K562 (cell line): ENCODE results near the gene C11orf98. TPM values are rescaled to one million over a fixed set of nuclear protein-coding genes. Genes with fewer than 3 reads are reported as not detected.

Source experiments
- BRCA1 ChIP-seq, 2 experiments: fragments of 450-650 bp in 1 of 2; sonication (generic) in 1 of 2; formaldehyde crosslinking in 1 of 2; IDR thresholded peaks; 2 replicates each; pipeline versions ENCODE4 v1.5.0 to v1.6.1; 2017 to 2020; ENCODE audit warnings: mild to moderate bottlenecking in 1 of 2, missing genetic modification reagents in 1 of 2
- CXXC5 ChIP-seq: fragments of 250-450 bp; sonication (Bioruptor Pico); IDR thresholded peaks from 2 replicates; pipeline ENCODE4 v1.8.0; 2022; ENCODE audit warnings: inconsistent platforms, mild to moderate bottlenecking, moderate library complexity
- ESRRA ChIP-seq: fragments of 450-650 bp; IDR thresholded peaks from 2 replicates; pipeline ENCODE4 v1.6.1; 2014; ENCODE audit warnings: low read depth, mild to moderate bottlenecking, moderate library complexity, borderline replicate concordance
- IFI16 ChIP-seq: fragments of 250-450 bp; sonication (Bioruptor Pico); IDR thresholded peaks from 2 replicates; pipeline ENCODE4 v2.1.2; 2022; ENCODE audit warnings: mild to moderate bottlenecking, inconsistent platforms
- MEIS2 ChIP-seq: fragments of 450-650 bp; IDR thresholded peaks from 2 replicates; pipeline ENCODE4 v1.6.1; 2014; ENCODE audit warnings: mild to moderate bottlenecking; ENCODE audit not compliant: partially characterized antibody
- PHB ChIP-seq: fragments of 250-450 bp; sonication (Bioruptor Pico); IDR thresholded peaks from 2 replicates; pipeline ENCODE4 v1.5.0; 2021
- SAFB ChIP-seq: fragments of 200-400 bp; formaldehyde crosslinking; IDR thresholded peaks from 2 replicates; pipeline ENCODE4 v1.6.1; 2017; ENCODE audit warnings: low read depth, low read length, borderline replicate concordance
- SMAD3 ChIP-seq: fragments of 450-650 bp; formaldehyde crosslinking; conservative IDR thresholded peaks from 2 replicates; pipeline ENCODE4 v1.4.0; 2020; ENCODE audit warnings: mild to moderate bottlenecking
- TARDBP ChIP-seq: fragments of 450-650 bp; IDR thresholded peaks from 2 replicates; pipeline ENCODE4 v1.6.1; 2016
- TCF7L2 ChIP-seq: fragments of 150-350 bp; IDR thresholded peaks from 2 replicates; pipeline ENCODE4 v1.6.1; 2016; ENCODE audit warnings: low read depth, mild to moderate bottlenecking, low read length, moderate library complexity
- TFAP4 ChIP-seq: sonication (generic); formaldehyde crosslinking; IDR thresholded peaks from 2 replicates; pipeline ENCODE4 v1.8.0; 2022; ENCODE audit warnings: missing genetic modification reagents, mild to moderate bottlenecking, moderate library complexity, borderline replicate concordance
- ZNF143 ChIP-seq: sonication (generic); formaldehyde crosslinking; IDR thresholded peaks from 2 replicates; pipeline ENCODE4 v1.9.0; 2022; ENCODE audit warnings: mild to moderate bottlenecking, missing genetic modification reagents
- ZNF407 ChIP-seq: fragments of 450-650 bp; IDR thresholded peaks from 2 replicates; pipeline ENCODE4 v1.6.1; 2016; ENCODE audit warnings: low read depth
- polyA plus RNA-seq, 8 experiments: library from polyadenylated mRNA; depleted of rRNA in 4 of 8; stranded (reverse) in 5 of 8; unstranded in 3 of 8; fragments of >200 nt; fragmentation: Nextera tagmentation in 2 of 8; fragmentation: Illumina TruSeq in 1 of 8; extraction: Ambion mirVana in 2 of 8; extraction: Trizol in 1 of 8; gene quantifications; 2 replicates each; pipeline versions ENCODE4 v1.2.1 to v1.2.3, GENCODE V29; 2011 to 2014; ENCODE audit warnings: inconsistent platforms in 1 of 8, missing spikeins in 1 of 8
- total RNA-seq, 7 experiments: library from RNA; depleted of rRNA in 6 of 7; stranded (reverse); fragments of >200 nt in 6 of 7; fragmentation: Illumina TruSeq in 2 of 7; extraction: Trizol in 2 of 7; gene quantifications; 2 replicates each; pipeline versions ENCODE4 v1.2.1 to v1.2.3, GENCODE V29; 2011 to 2021; ENCODE audit warnings: low replicate concordance in 1 of 7
- TF ChIP-seq, protein P1 (sequence below): fragments of 450-650 bp; IDR thresholded peaks from 2 replicates; pipeline ENCODE4 v1.6.1; 2017; ENCODE audit warnings: antibody characterized with exemption, mild to moderate bottlenecking
- TF ChIP-seq, protein P2 (sequence below): sonication (generic); formaldehyde crosslinking; IDR thresholded peaks from 2 replicates; pipeline ENCODE4 v1.9.0; 2022; ENCODE audit warnings: mild to moderate bottlenecking, missing genetic modification reagents

The C11orf98 gene
- total and polyA plus RNA-seq, 9 of the 15 experiments (the other 6 are each of a cell fraction or from before 2014, with no cell fraction given), result 103 to 352 (median 218) TPM

- TF ChIP-seq, protein P1, sequence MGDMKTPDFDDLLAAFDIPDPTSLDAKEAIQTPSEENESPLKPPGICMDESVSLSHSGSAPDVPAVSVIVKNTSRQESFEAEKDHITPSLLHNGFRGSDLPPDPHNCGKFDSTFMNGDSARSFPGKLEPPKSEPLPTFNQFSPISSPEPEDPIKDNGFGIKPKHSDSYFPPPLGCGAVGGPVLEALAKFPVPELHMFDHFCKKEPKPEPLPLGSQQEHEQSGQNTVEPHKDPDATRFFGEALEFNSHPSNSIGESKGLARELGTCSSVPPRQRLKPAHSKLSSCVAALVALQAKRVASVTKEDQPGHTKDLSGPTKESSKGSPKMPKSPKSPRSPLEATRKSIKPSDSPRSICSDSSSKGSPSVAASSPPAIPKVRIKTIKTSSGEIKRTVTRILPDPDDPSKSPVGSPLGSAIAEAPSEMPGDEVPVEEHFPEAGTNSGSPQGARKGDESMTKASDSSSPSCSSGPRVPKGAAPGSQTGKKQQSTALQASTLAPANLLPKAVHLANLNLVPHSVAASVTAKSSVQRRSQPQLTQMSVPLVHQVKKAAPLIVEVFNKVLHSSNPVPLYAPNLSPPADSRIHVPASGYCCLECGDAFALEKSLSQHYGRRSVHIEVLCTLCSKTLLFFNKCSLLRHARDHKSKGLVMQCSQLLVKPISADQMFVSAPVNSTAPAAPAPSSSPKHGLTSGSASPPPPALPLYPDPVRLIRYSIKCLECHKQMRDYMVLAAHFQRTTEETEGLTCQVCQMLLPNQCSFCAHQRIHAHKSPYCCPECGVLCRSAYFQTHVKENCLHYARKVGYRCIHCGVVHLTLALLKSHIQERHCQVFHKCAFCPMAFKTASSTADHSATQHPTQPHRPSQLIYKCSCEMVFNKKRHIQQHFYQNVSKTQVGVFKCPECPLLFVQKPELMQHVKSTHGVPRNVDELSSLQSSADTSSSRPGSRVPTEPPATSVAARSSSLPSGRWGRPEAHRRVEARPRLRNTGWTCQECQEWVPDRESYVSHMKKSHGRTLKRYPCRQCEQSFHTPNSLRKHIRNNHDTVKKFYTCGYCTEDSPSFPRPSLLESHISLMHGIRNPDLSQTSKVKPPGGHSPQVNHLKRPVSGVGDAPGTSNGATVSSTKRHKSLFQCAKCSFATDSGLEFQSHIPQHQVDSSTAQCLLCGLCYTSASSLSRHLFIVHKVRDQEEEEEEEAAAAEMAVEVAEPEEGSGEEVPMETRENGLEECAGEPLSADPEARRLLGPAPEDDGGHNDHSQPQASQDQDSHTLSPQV, result no peak
- TF ChIP-seq TCF7L2 (no peak), TARDBP (no peak), IFI16 (CRISPR knock-in tag) (no peak), TFAP4 (CRISPR knock-in tag) (no peak), BRCA1 (IDR thresholded peaks at IDR 0.05) (no peak), BRCA1 (CRISPR knock-in tag; IDR thresholded peaks at IDR 0.05) (no peak), PHB (CRISPR knock-in tag) (0 out of 2 replicates have a peak, but pooled peaks have one; percentile 48), SMAD3 (CRISPR knock-in tag) (no peak), SAFB (no peak), MEIS2 (no peak), ESRRA (no peak), ZNF407 (no peak), CXXC5 (CRISPR knock-in tag) (no peak), ZNF143 (CRISPR knock-in tag) (no peak)
- TF ChIP-seq, protein P2, sequence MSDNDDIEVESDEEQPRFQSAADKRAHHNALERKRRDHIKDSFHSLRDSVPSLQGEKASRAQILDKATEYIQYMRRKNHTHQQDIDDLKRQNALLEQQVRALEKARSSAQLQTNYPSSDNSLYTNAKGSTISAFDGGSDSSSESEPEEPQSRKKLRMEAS, result 0 out of 2 replicates have a peak, but pooled peaks have one; percentile 15
Observed at GRCh38 chr11:62666259-62666926, 1.4 kb upstream of the C11orf98 start (continued).
